DOHH2 (cell line): ENCODE data around the gene EFNA5.

Source experiments
- CTCF ChIP-seq: fragments of 200-600 bp; sonication (generic); IDR thresholded peaks from one replicate; pipeline ENCODE4 v1.5.1; 2014; ENCODE audit warnings: antibody characterized with exemption, mild to moderate bottlenecking, low read depth, low read length; ENCODE audit not compliant: poor library complexity, severe bottlenecking
- EZH2phosphoT487 ChIP-seq: fragments of 200-600 bp; sonication (generic); IDR thresholded peaks from 2 replicates; pipeline ENCODE4 v1.6.1; 2017; ENCODE audit warnings: borderline replicate concordance, mild to moderate bottlenecking, antibody characterized with exemption, low read length, moderate library complexity, mixed read lengths

GRCh38 chr5:107631805-107632362 lies 38.9 kb downstream of the EFNA5 start:
- no peak for TF ChIP-seq CTCF
- no peak for TF ChIP-seq EZH2phosphoT487
